SK-N-MC (cell line): ENCODE measurements around the gene CBX6.
"Not testable (repeated sequence)": the region's sequence is repeated elsewhere in the genome, so short reads cannot be mapped to it uniquely, and the experiment has no call there.

Experiments used
- DNase-seq: peaks from one replicate; pipeline ENCODE4 v3.0.0-alpha.2; 2011; ENCODE audit warnings: low read depth, low spot score
- H3K27ac ChIP-seq: fragments of 200-600 bp; sonication (generic); 2 replicates; pipeline ENCODE4 v1.5.1; 2016; ENCODE audit warnings: mixed run types
- H3K36me3 ChIP-seq: fragments of 200-600 bp; sonication (generic); 2 replicates; pipeline ENCODE4 v1.6.1; 2017; ENCODE audit warnings: antibody characterized with exemption, low read length, mixed read lengths; ENCODE audit not compliant: insufficient read depth
- H3K4me3 ChIP-seq: fragments of 200-600 bp; sonication (generic); 2 replicates; pipeline ENCODE4 v1.5.1; 2016
- H3K9ac ChIP-seq: fragments of 200-600 bp; sonication (generic); 2 replicates; pipeline ENCODE4 v1.8.0; 2017; ENCODE audit warnings: mixed run types, mixed read lengths; ENCODE audit not compliant: insufficient read length
- H3K9me3 ChIP-seq: fragments of 200-600 bp; sonication (generic); 2 replicates; pipeline ENCODE4 v1.6.1; 2017; ENCODE audit warnings: low read depth, mild to moderate bottlenecking, antibody characterized with exemption, low read length, moderate library complexity, mixed read lengths
- EZH2 ChIP-seq: fragments of 200-600 bp; sonication (generic); IDR thresholded peaks from one replicate; pipeline ENCODE4 v1.6.1; 2017; ENCODE audit warnings: antibody characterized with exemption
- FOXP2 ChIP-seq: optimal IDR thresholded peaks from 2 replicates; pipeline ENCODE3; 2011; ENCODE audit warnings: mild to moderate bottlenecking, moderate library complexity; ENCODE audit not compliant: insufficient read depth; ENCODE audit errors: extremely low read length, control extremely low read depth
- POLR2AphosphoS5 ChIP-seq: IDR thresholded peaks from 2 replicates; pipeline ENCODE4 v1.6.1; 2012; ENCODE audit warnings: mild to moderate bottlenecking, low read depth, low read length, borderline replicate concordance

The CBX6 gene

DNA sequence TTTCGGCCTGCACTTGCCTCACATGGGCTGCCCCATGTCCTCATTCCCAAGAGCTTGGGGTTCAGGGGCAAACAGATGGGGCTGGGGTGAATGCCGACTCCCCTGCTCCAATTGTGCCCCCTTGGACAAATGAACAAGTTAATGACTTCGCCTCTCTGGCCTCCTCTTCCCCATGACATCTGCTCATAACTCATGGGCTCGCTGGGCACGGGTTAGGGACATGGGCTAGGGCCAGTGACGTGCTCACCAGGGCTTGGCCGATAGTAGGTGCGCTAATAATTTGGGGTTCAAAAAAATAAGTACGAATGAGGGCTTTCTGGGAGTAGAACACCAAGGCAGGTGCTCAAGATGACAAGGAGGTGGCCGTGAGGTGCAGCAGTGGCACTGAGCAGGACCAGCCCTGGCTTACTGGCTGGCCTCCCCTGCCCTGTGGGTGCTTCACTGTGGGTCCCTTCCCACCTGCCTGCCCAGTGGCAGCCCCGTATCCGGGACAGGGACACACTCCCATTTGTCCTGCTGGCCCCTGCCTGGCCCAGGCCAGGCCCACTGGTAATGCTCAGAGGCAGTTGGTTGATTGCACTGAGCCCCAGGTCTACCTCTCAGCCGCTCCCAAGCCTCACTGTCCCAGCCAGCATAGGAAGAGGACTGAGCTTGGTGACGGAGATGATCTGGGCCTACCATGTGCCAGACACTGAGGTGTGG is 12.3 kb downstream of the CBX6 start:
- no peak for DNase-seq
- Histone ChIP-seq H3K27ac (no peak overlapping the region), H3K36me3 (peaks cover under 1% of the 10 kb centered on the region; the same call in 1 of the 2 replicates), H3K4me3 (no peak overlapping the region), H3K9me3 (no peaks in the 10 kb centered on the region), H3K9ac (no peak overlapping the region)
- no peak for TF ChIP-seq POLR2AphosphoS5
- TF ChIP-seq EZH2, result no peak
- no peak for TF ChIP-seq FOXP2

DNA sequence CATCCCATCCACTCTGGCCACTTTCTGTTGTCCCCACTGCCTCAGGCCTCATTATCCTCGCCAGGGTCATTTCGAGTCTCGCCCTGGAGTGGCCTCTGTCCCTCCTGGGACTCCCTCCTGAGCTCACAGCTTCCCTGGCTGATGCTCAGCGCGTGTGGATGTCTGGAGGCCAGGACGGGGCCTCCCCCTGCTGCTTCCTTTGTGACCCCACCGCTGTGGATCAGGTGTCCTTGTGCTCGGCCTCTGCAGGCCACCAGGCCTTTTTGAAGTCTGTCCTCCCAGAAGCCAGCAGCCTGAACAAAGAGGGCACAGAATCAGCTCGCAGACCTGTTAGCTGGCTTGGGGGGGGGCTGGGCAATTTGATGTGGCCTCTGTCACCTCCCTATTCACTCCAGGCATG is 13.5 kb downstream of the CBX6 start:
- Histone ChIP-seq H3K36me3 (no peaks in the 10 kb centered on the region), H3K4me3 (no peak overlapping the region), H3K9me3 (no peaks in the 10 kb centered on the region), H3K9ac (no peak overlapping the region), H3K27ac (no peak overlapping the region)
- no peak for DNase-seq
- no peak for TF ChIP-seq FOXP2
- no peak for TF ChIP-seq POLR2AphosphoS5
- TF ChIP-seq EZH2, result no peak

DNA sequence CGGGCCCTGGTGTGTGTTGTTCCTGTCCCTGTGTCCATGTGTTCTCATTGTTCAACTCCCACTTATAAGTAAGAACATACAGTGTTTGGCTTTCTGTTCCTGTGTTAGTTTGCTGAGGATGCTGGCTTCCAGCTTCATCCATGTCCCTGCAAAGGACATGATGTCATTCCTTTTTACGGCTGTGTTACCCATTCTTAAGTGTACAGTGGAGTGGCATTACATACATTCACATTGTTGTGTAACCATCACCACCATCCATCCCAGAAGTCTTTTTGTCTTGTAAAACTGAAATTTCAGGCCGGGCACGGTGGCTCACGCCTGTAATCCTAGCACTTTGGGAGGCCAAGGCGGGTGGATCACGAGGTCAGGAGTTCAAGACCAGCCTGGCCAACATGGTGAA is 17.5 kb downstream of the CBX6 start:
- not testable (repeated sequence) for H3K36me3 ChIP-seq, H3K27ac ChIP-seq, H3K9ac ChIP-seq, DNase-seq, H3K9me3 ChIP-seq, H3K4me3 ChIP-seq

DNA sequence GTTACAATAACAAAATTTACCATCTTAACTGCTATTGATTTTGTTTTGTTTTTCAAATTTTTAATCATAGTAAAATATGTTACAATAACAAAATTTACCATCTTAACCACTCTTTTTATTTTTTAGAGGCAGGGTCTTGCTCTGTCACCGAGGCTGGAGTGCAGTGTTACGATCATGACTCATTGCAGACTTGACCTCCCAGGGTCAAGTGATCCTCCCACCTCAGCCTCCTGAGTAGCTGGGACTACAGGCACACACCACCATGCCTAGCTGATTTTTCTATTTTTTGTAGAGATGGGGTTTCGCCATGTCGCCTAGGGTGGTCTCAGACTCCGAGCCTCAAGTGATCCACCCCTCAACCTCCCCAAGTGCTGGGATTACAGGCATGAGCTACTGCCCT is 18.1 kb downstream of the CBX6 start:
- H3K9ac ChIP-seq, H3K9me3 ChIP-seq, H3K27ac ChIP-seq, H3K4me3 ChIP-seq, DNase-seq, H3K36me3 ChIP-seq: not testable (repeated sequence)

DNA sequence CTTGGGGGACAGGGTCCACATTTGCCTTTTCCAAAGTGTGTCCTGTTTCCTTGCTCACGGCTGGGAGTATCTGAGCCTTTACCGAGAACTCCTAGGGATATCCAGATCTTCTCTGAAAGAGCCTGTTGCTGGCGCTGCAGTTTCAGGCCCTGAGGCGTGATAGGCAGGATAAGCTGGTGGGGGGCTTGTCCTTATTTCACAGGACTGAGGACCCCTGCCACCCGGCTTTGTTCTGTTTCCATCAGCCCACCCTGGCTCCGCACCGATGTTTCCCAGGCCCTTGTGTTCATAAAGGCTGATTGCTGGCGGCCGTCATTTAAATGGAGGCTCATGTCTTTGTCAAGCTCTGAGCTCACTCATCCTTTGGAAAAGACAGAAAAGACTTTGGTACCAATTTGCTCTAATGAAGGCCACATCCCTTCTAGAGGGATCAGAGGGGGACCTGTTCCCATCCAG is 18.8 kb downstream of the CBX6 start:
- Histone ChIP-seq H3K9me3 (no peaks in the 10 kb centered on the region), H3K27ac (peak overlapping the region; percentile 38; the same call in 1 of the 2 replicates), H3K9ac (no peak overlapping the region), H3K4me3 (peak overlapping the region; percentile 32; the same call in 1 of the 2 replicates), H3K36me3 (no peaks in the 10 kb centered on the region)
- no peak for TF ChIP-seq POLR2AphosphoS5
- TF ChIP-seq EZH2, result no peak
- no peak for TF ChIP-seq FOXP2
- DNase-seq, result no peak

DNA sequence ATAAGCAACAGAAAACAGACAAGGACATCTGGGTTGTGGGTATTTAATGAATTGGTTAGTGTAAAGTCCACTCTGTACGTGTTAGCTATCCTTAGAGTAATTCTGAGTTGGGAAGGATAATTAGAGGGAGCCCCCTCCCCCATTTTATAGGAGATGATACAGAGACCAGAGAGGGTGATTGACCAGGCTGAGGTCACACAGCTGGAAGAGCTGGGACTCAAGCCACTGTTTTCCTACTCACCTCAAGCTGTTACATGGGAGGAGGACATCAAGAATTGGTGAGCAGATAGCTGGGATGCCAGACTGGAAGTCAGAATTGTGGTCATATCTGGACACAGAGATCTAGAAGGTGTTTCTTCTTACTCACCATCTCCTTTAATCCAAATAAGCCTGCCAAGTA is 19.5 kb downstream of the CBX6 start:
- 0 out of 2 replicates have a peak overlapping the region, but pooled peaks have one; percentile 30 for H3K27ac ChIP-seq
- no peak overlapping the region for H3K4me3 ChIP-seq
- H3K9ac ChIP-seq, result no peak overlapping the region
- H3K36me3 ChIP-seq, result no peaks in the 10 kb centered on the region
- TF ChIP-seq FOXP2, result no peak
- TF ChIP-seq EZH2, result no peak
- no peak for TF ChIP-seq POLR2AphosphoS5
- no peak for DNase-seq
- H3K9me3 ChIP-seq, result no peaks in the 10 kb centered on the region

DNA sequence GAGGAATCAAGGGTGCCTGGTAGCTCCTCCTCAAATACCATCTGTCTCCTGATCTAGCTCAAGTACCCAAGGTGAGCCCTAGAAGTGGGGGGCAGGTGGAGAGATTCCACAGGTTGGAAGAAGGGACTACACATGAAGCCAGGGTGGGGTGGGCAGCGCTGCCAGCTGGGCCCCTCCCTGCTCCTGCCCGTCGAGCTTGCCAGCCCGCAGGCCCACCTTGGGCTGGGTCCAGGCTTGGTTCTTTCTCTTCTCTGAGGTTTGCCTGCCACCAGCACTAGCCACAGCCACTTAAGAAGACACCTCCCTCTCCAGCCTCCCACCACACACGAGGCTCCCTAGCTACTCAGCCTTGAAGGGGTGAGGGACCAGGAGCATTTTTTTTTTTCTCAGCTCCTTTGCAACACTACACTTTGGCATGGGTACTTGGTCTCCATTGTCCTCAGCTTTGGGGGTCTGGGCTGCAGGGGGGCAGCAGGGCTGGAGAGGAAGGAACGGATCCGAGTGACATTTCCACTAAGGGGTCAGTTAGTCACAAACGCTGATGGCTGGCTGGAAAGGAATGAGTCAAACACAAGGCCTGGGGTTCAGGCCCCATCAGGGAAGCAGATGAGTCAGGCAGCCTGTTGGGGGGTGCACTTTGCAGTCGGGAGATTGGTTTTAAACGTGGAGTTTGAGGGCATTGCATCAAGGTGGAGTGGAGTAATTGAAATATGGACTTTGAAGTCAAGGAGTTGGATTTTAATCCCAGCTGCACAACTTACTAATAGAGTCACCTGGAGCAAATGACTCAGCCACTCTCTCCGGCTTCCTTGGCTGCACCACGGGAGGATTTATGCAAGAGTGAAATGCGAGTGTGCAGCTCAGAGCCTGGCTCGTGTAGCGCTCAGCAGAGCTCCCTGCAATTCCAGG is 20.8 kb downstream of the CBX6 start:
- no peak for TF ChIP-seq EZH2
- no peak for TF ChIP-seq POLR2AphosphoS5
- no peak for TF ChIP-seq FOXP2
- Histone ChIP-seq H3K9ac (no peak overlapping the region), H3K27ac (no peak overlapping the region), H3K36me3 (no peaks in the 10 kb centered on the region), H3K9me3 (no peaks in the 10 kb centered on the region), H3K4me3 (no peak overlapping the region)
- no peak for DNase-seq

DNA sequence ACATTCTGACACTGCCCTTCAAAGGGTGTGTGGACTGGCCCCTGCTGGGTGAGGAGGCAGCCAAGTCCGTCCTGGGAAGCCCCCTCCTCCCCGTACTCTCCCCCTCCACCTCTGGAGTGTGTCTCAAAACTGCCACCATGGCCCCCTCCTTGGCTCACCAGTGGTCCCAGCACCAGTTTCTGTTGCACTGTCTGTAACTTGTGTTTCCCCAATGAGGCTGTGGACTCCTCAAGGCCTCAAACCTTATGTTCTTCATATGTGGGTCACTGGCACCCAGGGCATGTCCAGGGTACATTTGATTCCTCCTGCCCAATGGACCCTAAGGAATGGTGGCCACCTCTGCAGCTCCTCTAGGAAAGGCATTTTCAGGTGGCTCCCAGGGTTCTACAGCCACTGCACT is 21.6 kb downstream of the CBX6 start:
- H3K9me3 ChIP-seq, result no peaks in the 10 kb centered on the region
- DNase-seq, result no peak

More for the DNA sequence above, 21.6 kb downstream of the CBX6 start:
- TF ChIP-seq EZH2, result no peak
- no peak for TF ChIP-seq FOXP2
- no peak for TF ChIP-seq POLR2AphosphoS5
- no peak overlapping the region for H3K4me3 ChIP-seq
- no peak overlapping the region for H3K9ac ChIP-seq
- H3K36me3 ChIP-seq, result no peaks in the 10 kb centered on the region
- no peak overlapping the region for H3K27ac ChIP-seq
